Stomach smooth muscle (tissue), 2 donors: ENCODE data around the gene TRERF1.
"Not testable (repeated sequence)": the region's sequence is repeated elsewhere in the genome, so short reads cannot be mapped to it uniquely, and the experiment has no call there.

Experiments
- H3K27ac ChIP-seq: one replicate; pipeline ENCODE4 v1.7.0; 2013; ENCODE audit warnings: mild to moderate bottlenecking, low read length, inconsistent platforms
- H3K27me3 ChIP-seq, 2 donors: one replicate each; pipeline ENCODE4 v1.7.0; 2013; ENCODE audit warnings: low read length in 2 of 2; ENCODE audit not compliant: insufficient read depth in 2 of 2, control insufficient read depth in 1 of 2
- H3K36me3 ChIP-seq, 2 donors: one replicate each; pipeline ENCODE4 v1.7.0; 2013; ENCODE audit warnings: low read length in 2 of 2; ENCODE audit not compliant: control insufficient read depth in 2 of 2, insufficient read depth in 2 of 2
- H3K4me1 ChIP-seq: one replicate; pipeline ENCODE4 v1.7.0; 2013; ENCODE audit warnings: low read length; ENCODE audit not compliant: control insufficient read depth, insufficient read depth
- H3K4me3 ChIP-seq, 2 donors: one replicate each; pipeline ENCODE4 v1.7.0; 2013; ENCODE audit warnings: low read length in 2 of 2
- H3K9ac ChIP-seq, 2 donors: one replicate each; pipeline ENCODE4 v1.7.0; 2013; ENCODE audit warnings: low read length in 2 of 2, mild to moderate bottlenecking in 1 of 2
- H3K9me3 ChIP-seq, 2 donors: one replicate each; pipeline ENCODE4 v1.7.0; 2013; ENCODE audit warnings: low read length in 2 of 2; ENCODE audit not compliant: control insufficient read depth in 2 of 2
- donor health status: healthy.
- donor health status: Pancreatic carcinoma.

TRERF1 gene

DNA sequence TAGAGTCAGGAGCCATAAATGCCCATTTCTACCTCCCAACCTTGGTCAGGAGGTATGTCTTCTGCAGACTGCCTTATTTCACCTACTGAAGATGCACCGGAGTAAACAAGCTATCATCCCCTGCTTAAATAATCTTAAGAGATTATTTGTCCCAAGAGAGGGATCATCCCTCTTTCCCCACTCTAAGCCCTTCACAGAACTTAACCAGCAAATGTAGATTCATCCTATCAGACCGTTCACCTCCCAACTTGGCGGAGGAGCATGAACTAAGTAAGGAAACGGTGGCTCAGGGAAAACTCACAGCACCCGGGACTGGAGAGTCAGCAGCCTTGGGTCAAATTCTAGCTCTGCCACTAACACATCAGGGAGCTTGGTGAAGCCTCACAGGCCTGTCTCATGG lies 115.3 kb downstream of the TRERF1 start:
- Histone ChIP-seq H3K9me3 (no peaks in the 10 kb centered on the region), H3K4me1 (no peaks in the 10 kb centered on the region), H3K27me3 (no peaks in the 10 kb centered on the region), H3K9ac (no peak overlapping the region), H3K4me3 (no peak overlapping the region), H3K36me3 (no peaks in the 10 kb centered on the region), H3K27ac (no peak overlapping the region)

DNA sequence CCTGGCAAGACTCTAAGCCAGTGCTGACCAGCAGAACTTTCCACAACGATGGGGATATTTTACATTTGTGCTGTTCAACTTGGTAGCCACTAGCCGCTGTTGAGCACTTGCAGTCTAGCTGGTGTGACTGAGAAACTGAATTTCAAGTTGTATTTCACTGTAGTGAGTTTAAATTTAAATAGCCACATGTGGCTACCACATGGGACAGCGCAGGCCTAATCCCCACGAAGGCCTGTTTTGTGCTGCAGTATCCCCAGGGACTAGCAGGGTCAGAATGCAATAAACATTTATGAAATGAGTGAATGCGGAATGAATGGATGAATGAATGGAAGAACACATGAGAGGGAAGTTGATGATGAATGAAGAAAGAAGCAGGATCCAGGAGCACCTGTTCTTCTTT lies 115.8 kb downstream of the TRERF1 start:
- H3K9ac ChIP-seq, result no peak overlapping the region
- H3K27me3 ChIP-seq, result no peaks in the 10 kb centered on the region
- no peak overlapping the region for H3K27ac ChIP-seq
- no peaks in the 10 kb centered on the region for H3K9me3 ChIP-seq
- no peak overlapping the region for H3K4me3 ChIP-seq
- H3K4me1 ChIP-seq, result no peaks in the 10 kb centered on the region
- H3K36me3 ChIP-seq, result no peaks in the 10 kb centered on the region

DNA sequence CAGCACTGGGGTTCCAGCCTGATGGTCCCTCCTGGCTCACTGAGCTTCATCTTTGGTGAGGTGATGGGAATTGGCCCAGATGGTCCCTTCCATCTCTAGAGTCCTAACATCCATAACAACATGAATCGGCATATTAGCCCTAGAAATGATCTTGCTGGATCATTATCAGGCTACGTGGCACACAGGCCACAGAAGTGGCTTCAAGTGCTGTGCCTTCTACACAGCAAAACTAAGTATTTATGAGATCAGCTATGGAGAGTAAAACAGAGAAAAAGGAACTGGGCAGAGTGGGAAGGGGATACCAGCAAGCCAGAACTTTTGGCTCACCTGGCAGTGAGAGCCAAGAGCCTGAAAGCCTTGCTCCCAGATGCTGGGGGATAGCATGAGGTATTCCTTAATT lies 116.9 kb downstream of the TRERF1 start:
- Histone ChIP-seq H3K36me3 (no peaks in the 10 kb centered on the region), H3K27ac (no peak overlapping the region), H3K27me3 (no peaks in the 10 kb centered on the region), H3K4me3 (no peak overlapping the region), H3K4me1 (no peaks in the 10 kb centered on the region), H3K9me3 (no peaks in the 10 kb centered on the region), H3K9ac (no peak overlapping the region)

DNA sequence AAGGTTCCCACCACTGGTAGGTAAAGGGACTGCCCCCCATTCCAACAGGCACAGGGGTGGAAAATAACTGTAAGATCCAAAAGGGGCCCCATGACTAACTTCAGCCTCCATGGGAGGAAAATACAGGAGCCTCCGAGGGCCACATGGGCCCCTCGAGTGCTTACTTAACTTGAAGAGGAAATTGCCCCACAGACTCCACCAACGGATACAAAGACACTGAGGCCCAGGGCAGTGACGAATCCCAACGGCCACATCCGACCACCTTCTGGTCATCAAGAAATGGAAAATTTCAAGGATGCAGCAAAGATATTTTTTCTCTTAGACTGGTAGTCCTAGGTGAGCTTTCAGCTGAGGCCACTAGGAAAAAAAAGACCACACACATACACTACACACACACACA lies 118.1 kb downstream of the TRERF1 start:
- Histone ChIP-seq H3K4me1 (no peaks in the 10 kb centered on the region), H3K9ac (no peak overlapping the region), H3K9me3 (no peaks in the 10 kb centered on the region), H3K36me3 (no peaks in the 10 kb centered on the region), H3K4me3 (no peak overlapping the region), H3K27ac (no peak overlapping the region), H3K27me3 (no peaks in the 10 kb centered on the region)

DNA sequence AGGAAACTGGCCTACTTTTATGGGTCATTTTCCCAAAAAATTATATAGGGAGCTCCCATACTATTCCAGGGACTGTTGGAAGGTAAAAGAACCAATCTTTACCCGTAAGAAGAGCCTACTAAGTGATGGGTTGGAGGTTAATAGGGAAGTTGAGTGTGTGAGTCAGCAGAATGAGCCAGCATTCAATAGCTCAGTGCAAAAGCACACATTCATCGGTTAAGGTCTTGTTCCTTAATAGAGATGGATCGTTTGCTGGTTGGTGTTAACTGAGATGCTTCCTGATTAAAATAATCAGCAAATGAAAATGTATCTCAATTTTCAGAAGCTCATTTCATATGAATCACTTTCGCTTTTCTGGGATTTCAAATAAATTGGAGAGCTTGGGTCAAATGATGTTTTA lies 118.8 kb downstream of the TRERF1 start:
- H3K4me3 ChIP-seq, result no peak overlapping the region
- no peak overlapping the region for H3K9ac ChIP-seq
- no peaks in the 10 kb centered on the region for H3K4me1 ChIP-seq
- H3K36me3 ChIP-seq, result no peaks in the 10 kb centered on the region
- no peaks in the 10 kb centered on the region for H3K27me3 ChIP-seq
- H3K9me3 ChIP-seq, result no peaks in the 10 kb centered on the region
- H3K27ac ChIP-seq, result no peak overlapping the region

DNA sequence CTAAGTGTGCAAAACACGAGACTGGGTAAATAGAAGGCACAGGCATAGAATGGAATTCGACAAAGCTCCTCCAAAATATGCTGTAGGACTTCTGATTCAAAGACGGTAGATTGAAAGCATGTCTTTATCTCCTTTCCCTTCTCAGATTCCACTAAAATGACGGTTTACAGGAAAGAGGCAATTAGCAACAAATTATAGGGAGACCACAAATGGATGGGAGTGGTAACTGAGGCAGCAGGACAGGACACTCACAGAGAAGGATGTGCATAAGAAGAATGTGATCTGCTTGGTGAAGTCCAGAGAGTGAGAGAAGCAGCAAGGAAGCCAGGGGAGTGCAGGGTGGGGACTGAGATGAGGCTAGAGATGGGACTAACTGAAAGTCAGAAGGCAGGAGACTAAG lies 120.7 kb downstream of the TRERF1 start:
- no peak overlapping the region for H3K4me3 ChIP-seq
- no peak overlapping the region for H3K27ac ChIP-seq
- H3K4me1 ChIP-seq, result no peaks in the 10 kb centered on the region
- no peak overlapping the region for H3K9ac ChIP-seq
- H3K27me3 ChIP-seq, result no peaks in the 10 kb centered on the region
- no peaks in the 10 kb centered on the region for H3K9me3 ChIP-seq
- no peaks in the 10 kb centered on the region for H3K36me3 ChIP-seq

DNA sequence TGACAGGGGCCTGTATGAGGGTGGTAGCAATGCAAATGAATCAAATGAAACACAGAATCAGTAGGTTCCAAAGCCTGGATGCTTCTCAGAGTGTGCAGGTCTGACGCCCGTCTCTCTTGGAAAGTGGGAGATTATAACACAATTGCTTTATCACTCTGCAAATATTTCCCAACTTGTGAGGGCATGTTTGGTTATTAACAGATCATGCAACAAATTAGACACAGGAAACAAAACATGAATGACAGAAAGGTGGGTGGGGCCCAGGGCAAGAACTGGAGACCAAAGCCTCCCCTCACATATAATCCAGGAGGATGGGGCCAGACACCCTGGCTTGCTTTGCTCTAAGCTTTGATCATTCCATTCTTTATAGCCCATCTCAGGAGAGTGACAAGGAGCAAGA lies 125.5 kb downstream of the TRERF1 start:
- Histone ChIP-seq H3K4me1 (no peaks in the 10 kb centered on the region), H3K9me3 (no peaks in the 10 kb centered on the region), H3K4me3 (no peak overlapping the region), H3K27me3 (no peaks in the 10 kb centered on the region), H3K9ac (no peak overlapping the region), H3K36me3 (no peaks in the 10 kb centered on the region), H3K27ac (no peak overlapping the region)

DNA sequence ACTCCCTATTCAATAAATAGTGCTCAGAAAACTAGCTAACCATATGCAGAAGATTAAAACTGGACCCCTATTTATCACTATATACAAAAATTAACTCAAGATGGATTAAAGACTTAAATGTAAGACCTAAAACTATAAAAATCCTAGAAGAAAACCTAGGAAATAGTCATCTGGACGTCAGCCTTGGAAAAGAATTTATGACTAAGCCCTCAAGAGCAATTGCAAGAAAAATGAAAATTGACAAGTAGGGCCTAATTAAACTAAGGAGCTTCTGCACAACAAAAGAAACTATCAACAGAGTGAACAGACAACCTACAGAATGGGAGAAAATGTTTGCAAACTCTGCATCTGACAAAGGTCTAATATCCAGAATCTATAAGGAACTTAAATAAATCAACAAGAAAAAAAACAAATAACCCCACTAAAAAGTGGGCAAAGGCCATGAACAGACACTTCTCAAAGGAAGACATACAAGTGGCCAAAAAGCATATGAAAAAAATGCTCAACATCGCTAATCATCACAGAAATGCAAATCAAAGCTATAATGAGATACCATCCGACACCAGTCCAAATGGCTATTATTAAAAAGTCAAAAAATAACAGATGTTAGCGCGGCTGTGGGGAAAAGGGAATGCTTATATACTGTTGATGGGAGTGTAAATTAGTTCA lies 126.9 kb downstream of the TRERF1 start:
- not testable (repeated sequence) for H3K4me3 ChIP-seq, H3K27me3 ChIP-seq, H3K36me3 ChIP-seq, H3K9me3 ChIP-seq, H3K9ac ChIP-seq, H3K4me1 ChIP-seq, H3K27ac ChIP-seq

DNA sequence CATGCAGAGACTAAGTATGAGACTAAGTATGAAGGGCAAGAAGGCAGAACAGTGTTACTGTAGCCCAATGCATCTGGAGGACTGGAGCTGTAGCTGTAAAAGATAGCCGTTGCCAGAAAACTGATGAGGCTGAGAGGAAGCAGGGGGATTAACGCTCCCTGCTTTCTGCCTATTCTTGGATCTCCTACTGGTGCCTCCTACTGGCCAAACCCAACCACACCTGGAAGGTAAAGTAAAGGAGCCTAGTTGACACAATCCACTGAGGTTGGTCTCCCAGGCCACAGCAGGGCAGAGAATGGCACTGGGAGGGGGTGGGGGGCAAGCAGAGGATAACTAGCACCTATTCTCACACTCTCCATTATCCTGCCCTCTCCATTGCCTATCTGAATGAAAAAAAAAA lies 129.1 kb downstream of the TRERF1 start:
- no peaks in the 10 kb centered on the region for H3K4me1 ChIP-seq

DNA sequence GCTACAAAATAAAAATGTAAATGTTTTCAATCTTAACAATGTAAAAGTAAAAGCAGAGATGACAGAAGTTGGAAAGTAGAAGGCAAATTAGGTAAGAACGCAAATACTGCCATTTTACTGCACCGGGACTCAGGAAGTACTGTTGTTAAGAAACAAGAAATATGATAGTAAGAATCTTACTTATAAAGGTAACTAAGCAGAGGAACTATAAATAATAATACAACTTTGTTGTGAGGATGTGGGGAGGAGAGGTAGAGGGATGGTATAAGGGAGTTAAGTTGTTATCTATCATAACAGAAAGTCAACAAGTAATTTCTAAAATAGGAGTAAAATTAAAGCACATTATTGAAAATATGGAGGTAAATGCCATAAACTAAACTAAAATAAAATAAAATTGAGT lies 129.8 kb downstream of the TRERF1 start:
- no peaks in the 10 kb centered on the region for H3K4me1 ChIP-seq
- no peak overlapping the region for H3K4me3 ChIP-seq
- H3K36me3 ChIP-seq, result no peaks in the 10 kb centered on the region
- H3K27ac ChIP-seq, result no peak overlapping the region
- H3K27me3 ChIP-seq, result no peaks in the 10 kb centered on the region
- H3K9ac ChIP-seq, result no peak overlapping the region
- no peaks in the 10 kb centered on the region for H3K9me3 ChIP-seq

More for the DNA sequence above, 129.1 kb downstream of the TRERF1 start:
- Histone ChIP-seq H3K27me3 (no peaks in the 10 kb centered on the region), H3K9me3 (no peaks in the 10 kb centered on the region), H3K27ac (no peak overlapping the region), H3K4me3 (no peak overlapping the region), H3K36me3 (no peaks in the 10 kb centered on the region), H3K9ac (no peak overlapping the region)

DNA sequence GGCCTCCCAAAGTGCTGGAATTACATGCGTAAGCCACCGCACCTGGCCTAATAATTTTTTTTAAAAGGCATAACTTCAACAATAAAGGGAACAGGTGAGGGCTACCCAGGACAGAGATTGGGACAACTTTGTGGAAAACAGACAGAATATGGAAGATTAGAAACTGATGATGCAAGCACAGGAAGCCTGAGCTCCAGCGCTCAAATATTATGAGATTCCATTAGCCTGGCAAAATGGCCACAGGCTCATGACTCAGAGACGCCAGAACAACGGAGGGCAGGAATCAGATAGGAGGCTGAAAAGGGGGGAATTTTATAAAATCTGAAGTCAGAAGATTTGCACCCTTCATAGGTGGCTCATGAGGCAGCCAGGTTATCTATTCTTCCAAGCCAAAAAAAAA lies 131.0 kb downstream of the TRERF1 start:
- Histone ChIP-seq H3K4me3 (no peak overlapping the region), H3K9me3 (no peaks in the 10 kb centered on the region), H3K27me3 (no peaks in the 10 kb centered on the region), H3K36me3 (no peaks in the 10 kb centered on the region), H3K9ac (no peak overlapping the region), H3K4me1 (peaks cover 3% of the 10 kb centered on the region), H3K27ac (no peak overlapping the region)
